Measurements from ENCODE around the gene CHST11. TPM values are rescaled to one million over a fixed set of nuclear protein-coding genes. Genes with fewer than 3 reads are reported as not detected.

CHST11 gene
- total and polyA plus RNA-seq, 10 of the 15 experiments (the other 5 are each of a cell fraction or from before 2014, with no cell fraction given), result 1.9 to 38.1 (median 17.2) TPM

DNA sequence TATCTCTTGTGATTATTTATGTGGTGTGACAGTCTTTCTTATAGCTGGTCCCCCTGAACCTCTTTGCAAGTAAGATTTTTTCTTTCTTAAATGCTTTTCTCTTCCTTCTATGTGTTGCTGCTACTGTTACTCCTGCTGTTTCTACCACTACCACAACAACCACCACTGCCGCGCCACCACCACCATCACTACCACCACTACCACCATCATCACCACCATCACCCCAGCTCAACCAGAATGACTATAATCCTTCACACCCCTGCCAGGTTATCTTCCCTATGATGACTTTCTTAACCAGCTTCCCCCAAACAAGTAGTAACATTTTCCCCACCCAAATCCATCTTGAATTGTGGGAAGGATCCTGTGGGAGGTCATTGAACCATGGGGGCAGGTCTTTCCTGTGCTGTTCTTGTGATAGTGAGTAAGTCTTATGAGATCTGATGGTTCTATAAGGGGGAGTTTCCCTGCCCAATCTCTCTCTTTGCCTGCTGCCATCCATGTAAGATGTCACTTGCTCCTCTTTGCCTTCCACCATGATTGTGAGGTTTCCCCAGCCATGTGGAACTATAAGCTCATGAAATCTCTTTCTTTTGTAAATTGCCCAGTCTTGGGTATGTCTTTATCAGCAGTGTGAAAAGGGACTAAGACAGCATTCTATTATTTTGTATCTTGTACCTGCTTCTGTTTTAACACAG is 52.2 kb downstream of the CHST11 start (continued):
- TF ChIP-seq, protein P1, sequence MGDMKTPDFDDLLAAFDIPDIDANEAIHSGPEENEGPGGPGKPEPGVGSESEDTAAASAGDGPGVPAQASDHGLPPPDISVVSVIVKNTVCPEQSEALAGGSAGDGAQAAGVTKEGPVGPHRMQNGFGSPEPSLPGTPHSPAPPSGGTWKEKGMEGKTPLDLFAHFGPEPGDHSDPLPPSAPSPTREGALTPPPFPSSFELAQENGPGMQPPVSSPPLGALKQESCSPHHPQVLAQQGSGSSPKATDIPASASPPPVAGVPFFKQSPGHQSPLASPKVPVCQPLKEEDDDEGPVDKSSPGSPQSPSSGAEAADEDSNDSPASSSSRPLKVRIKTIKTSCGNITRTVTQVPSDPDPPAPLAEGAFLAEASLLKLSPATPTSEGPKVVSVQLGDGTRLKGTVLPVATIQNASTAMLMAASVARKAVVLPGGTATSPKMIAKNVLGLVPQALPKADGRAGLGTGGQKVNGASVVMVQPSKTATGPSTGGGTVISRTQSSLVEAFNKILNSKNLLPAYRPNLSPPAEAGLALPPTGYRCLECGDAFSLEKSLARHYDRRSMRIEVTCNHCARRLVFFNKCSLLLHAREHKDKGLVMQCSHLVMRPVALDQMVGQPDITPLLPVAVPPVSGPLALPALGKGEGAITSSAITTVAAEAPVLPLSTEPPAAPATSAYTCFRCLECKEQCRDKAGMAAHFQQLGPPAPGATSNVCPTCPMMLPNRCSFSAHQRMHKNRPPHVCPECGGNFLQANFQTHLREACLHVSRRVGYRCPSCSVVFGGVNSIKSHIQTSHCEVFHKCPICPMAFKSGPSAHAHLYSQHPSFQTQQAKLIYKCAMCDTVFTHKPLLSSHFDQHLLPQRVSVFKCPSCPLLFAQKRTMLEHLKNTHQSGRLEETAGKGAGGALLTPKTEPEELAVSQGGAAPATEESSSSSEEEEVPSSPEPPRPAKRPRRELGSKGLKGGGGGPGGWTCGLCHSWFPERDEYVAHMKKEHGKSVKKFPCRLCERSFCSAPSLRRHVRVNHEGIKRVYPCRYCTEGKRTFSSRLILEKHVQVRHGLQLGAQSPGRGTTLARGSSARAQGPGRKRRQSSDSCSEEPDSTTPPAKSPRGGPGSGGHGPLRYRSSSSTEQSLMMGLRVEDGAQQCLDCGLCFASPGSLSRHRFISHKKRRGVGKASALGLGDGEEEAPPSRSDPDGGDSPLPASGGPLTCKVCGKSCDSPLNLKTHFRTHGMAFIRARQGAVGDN (IDR thresholded peaks at IDR 0.05), result no peak
- no peak for TF ChIP-seq FOXM1 (IDR thresholded peaks at IDR 0.05; ENCODE audit: low read depth, low read length)
- no peak for TF ChIP-seq ZZZ3 (IDR thresholded peaks at IDR 0.05; ENCODE audit: control insufficient read depth, insufficient read length, low read depth)
- TF ChIP-seq ZNF207 (IDR thresholded peaks at IDR 0.05; ENCODE audit: borderline replicate concordance), result no peak
- TF ChIP-seq SMC3 (IDR thresholded peaks at IDR 0.05; ENCODE audit: borderline replicate concordance, low read length), result no peak
- TF ChIP-seq, protein P2, sequence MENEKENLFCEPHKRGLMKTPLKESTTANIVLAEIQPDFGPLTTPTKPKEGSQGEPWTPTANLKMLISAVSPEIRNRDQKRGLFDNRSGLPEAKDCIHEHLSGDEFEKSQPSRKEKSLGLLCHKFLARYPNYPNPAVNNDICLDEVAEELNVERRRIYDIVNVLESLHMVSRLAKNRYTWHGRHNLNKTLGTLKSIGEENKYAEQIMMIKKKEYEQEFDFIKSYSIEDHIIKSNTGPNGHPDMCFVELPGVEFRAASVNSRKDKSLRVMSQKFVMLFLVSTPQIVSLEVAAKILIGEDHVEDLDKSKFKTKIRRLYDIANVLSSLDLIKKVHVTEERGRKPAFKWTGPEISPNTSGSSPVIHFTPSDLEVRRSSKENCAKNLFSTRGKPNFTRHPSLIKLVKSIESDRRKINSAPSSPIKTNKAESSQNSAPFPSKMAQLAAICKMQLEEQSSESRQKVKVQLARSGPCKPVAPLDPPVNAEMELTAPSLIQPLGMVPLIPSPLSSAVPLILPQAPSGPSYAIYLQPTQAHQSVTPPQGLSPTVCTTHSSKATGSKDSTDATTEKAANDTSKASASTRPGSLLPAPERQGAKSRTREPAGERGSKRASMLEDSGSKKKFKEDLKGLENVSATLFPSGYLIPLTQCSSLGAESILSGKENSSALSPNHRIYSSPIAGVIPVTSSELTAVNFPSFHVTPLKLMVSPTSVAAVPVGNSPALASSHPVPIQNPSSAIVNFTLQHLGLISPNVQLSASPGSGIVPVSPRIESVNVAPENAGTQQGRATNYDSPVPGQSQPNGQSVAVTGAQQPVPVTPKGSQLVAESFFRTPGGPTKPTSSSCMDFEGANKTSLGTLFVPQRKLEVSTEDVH (IDR thresholded peaks at IDR 0.05; ENCODE audit: low read depth, partially characterized antibody), result no peak
- TF ChIP-seq BACH1 (IDR thresholded peaks at IDR 0.05; ENCODE audit: borderline replicate concordance), result no peak
- TF ChIP-seq NFYA (IDR thresholded peaks at IDR 0.05; ENCODE audit: borderline replicate concordance, low read depth, low read length), result no peak
